Ovary (tissue), 3 donors: ENCODE measurements around the gene KATNB1.

ENCODE experiments used
- EP300 ChIP-seq: sonication (generic); formaldehyde crosslinking; IDR thresholded peaks from one replicate; pipeline ENCODE4 v1.6.1; 2017; ENCODE audit warnings: antibody characterized with exemption
- POLR2A ChIP-seq: fragments of 450-650 bp; IDR thresholded peaks from one replicate; pipeline ENCODE4 v1.6.1; 2017; ENCODE audit warnings: antibody characterized with exemption, mild to moderate bottlenecking, moderate library complexity
- TF ChIP-seq, protein P1 (sequence below), 3 donors: fragments of 450-650 bp in 2 of 3; fragments of 200-600 bp in 1 of 3; IDR thresholded peaks; one replicate each; pipeline versions ENCODE4 v1.5.1 to v1.8.0; 2016 to 2022; ENCODE audit warnings: antibody characterized with exemption in 3 of 3, mild to moderate bottlenecking in 1 of 3
- donor health status: DM: no; HTN: no; CAD: no.

DNA sequence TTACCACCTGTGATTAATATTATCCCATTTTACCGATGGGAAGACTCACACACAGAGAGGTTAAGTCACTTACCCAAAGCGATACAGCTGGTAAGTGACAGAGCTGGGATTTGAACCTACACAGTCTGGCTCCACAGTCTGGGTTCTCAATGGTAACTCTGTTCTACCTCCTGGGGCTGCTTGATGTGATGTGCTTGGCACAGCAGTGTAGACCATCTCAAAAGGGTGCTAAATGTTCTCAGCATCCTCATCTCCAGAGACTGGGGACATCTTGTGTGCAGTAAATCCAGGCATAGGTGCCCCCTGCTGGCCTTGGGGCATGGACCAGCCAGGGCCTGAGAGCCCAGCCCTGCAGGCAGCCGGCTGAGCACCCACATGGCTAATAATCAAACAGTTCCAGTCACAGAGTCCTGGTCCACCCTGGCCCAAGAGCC is 15.4 kb upstream of the KATNB1 start:
- TF ChIP-seq, protein P1, sequence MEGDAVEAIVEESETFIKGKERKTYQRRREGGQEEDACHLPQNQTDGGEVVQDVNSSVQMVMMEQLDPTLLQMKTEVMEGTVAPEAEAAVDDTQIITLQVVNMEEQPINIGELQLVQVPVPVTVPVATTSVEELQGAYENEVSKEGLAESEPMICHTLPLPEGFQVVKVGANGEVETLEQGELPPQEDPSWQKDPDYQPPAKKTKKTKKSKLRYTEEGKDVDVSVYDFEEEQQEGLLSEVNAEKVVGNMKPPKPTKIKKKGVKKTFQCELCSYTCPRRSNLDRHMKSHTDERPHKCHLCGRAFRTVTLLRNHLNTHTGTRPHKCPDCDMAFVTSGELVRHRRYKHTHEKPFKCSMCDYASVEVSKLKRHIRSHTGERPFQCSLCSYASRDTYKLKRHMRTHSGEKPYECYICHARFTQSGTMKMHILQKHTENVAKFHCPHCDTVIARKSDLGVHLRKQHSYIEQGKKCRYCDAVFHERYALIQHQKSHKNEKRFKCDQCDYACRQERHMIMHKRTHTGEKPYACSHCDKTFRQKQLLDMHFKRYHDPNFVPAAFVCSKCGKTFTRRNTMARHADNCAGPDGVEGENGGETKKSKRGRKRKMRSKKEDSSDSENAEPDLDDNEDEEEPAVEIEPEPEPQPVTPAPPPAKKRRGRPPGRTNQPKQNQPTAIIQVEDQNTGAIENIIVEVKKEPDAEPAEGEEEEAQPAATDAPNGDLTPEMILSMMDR (IDR thresholded peaks at IDR 0.05), result no peak
- TF ChIP-seq EP300 (no peak), POLR2A (no peak)
